HG03103 (cell line): Measurements from ENCODE around the gene ZFP64.
"Not testable (repeated sequence)": the region's sequence is repeated elsewhere in the genome, so short reads cannot be mapped to it uniquely, and the experiment has no call there.

ENCODE experiments used
- ATAC-seq: cut with Tn5 transposase; IDR thresholded peaks from one replicate; pipeline ENCODE4 v1.9.1; 2021; ENCODE audit warnings: low read depth; ENCODE audit not compliant: unreplicated experiment

The ZFP64 gene

DNA sequence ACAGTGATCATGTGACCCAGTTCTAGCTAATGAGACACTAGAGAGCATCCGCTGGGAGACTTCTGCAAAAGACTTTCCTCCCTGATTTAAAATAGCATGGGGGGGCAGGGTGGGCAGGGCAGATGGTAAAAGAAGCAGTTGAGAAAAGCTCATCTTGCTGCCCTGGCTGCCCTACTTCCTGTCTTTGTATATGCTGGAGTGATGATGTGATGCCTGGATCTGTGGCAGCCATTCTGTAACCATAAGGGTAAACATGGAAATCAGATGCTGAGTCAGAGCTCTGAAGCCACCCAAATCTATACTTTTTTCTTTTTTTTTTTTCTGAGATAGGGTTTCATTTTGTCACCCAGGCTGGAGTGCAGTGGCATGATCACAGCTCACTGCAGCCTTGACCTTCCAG lies 25.4 kb downstream of the ZFP64 start:
- ATAC-seq: no peak

DNA sequence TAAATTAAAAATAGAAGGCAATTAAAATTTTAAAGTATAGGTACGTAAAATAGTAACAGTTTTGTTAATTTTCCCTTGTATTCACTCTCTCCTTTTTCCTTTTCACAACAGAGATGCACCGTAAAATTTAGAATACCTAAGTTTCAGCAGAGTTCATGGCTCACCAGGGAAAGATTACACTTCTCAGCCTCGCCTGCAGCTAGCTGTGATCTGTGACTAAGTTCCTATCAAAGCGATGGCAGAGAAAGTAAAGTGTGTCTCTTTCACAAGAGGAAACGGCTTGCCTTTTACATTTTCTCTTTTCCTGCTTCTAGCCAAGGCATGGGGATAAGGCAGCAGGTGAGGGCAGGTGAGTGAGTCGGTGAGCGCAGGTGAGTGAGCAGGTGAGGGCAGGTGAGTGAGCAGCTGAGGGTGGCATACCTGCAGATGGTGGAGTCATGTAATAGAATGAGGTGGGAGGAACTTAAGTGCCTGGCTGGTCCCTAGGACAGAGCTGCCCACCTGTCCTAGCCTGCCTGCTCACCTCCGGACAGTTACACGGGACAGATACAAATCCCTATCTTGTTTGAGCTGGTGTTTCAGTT lies 30.9 kb downstream of the ZFP64 start:
- no peak for ATAC-seq

DNA sequence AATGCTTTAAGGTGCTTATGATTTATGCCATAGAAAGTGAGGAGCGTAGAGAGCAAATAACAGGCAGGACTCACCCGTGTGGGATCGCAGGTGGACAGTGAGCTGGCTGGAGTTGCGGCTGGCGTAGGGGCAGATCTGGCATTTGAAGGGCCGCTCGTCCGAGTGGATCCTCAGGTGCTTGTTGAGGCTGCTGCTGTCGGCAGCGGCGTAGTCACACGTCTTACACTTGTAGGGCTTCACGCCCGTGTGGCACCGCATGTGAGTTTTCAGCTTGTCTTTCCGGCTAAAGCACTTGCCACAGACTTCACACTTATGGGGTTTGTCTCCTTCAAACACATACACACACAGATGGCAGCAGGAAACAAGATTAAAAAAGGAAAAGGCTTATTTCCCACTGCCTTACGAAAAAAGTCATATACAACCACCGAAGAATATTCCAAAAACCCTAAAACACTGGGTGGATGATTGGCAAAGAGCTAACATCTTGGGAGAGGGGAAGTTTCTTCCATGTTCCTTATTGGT lies 31.5 kb downstream of the ZFP64 start:
- no peak for ATAC-seq

DNA sequence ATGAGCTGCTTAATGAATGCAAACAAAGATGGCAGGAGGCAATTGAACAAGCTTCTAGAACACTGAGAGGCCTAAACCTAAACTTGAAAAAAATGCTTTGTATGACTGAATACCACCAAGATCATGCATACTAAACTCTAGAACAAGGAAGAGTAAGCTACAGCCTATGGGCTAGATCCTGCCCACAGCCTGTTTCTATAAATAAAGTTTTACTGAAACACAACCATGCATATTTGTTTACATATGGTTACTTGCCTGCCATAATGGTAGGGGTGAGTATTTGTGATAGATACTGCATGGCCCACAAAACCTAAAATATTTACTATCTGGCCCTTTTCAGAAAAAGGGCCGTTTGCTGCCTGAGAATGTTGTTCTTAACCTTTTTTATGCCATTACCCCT lies 37.0 kb downstream of the ZFP64 start:
- ATAC-seq: no peak

DNA sequence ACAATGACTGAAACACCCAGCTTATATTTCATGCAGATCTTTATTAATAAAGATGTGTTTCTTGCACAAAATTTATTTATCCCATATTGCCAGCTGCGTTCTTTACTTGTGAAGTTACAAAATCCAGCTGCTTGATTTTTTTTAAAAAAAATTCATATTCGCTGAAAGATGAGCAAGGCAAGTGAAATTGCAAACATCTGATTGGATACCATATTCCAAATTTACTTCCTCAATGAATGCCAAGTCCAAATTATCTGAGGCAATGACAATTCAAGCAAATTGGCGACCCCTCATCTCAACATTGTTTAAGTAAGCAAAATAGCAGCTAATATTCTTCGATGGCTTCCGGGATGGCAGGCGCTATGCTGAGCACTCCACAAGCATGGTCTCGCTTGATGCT lies 37.7 kb downstream of the ZFP64 start:
- ATAC-seq: no peak

DNA sequence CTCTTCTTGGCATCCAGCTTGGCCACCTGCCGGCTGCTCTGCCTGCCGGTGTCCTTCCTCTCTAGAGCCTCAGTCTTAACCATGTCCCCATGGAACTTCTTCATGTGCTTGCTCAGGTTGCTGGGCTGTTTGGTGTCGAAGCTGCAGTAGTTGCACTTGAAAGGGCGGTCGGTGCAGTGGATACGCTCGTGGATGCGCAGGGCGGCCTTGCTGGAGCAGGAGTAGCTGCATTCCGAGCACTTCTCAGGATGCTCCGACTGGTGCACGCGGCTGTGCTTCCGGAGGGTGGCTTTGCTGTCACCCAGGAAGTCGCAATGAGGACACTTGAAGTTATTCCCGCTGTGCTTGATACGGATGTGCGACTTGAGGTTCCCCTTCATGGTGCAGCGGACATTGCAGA lies 38.7 kb downstream of the ZFP64 start:
- no peak for ATAC-seq

DNA sequence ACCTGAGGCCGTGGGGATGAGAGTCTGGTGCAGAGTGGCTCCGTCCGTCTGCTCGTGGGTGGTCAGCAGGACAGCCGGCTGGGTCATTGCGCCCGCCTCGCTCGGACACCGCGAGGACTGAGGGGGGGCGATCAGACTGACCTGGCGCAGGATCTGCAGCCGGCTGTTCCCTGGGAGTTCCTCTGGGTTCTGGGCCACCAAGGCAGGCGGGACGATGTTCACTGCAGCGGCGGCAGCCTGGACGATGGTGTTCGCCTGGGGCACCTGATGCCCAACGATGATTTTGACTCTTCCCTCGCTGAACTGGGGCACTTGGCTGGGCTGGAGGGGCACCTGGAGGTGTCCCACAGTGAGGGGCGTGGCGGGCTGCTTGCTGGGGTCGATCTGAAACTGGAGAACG lies 39.2 kb downstream of the ZFP64 start:
- no peak for ATAC-seq

DNA sequence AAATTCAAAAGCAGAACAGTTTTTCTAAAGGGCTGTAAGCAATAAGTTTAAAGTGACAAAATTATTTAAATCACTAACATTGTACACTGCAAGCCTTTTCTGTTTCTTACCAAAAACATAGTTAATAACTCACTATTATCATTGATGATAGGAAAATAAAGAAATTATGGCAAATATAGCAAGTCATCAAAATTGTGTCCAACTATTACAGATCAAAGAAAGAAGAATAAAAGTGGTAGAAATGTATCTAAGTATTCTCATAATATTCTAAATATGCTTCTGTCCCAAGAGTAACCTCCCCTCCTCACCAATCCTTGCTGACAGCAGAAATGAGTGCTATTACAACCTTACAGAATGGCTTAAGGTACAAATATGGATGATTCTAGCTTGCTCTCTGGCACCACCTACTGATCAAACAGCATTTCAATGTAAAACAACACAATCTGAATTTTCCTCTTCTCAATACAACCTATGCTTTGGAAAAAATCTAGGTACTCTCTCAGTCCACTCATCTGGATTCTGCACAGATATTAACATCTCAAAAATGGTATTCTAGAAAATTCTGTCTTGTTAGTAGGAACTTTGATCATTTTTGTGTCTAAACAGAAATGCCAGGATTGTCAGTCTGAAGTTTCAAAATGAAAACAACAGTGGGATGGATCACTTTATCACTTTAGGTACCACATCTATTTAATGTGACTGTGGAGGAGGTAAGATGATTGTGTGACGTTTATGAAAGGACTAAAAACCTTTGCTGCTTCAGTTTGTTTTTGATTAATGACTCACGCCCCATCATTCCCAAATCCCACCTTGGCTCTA lies 40.9 kb downstream of the ZFP64 start:
- no peak for ATAC-seq

DNA sequence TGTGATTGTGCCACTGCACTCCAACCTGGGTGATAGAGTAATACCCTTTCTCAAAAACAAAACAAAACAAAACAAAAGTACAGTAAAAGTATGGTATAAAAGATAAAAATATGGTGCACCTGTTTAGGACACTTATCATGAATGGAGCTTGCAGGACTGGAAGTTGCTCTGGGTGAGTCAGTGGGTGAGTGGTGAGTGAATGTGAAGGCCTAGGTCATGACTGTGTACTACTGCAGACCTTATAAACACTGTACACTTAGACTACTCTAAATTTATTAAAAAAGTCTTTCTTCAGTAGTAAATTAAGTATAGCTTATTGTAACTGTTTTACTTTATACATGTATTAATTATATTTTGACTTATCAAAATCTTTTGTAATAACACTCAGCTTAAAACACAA lies 46.0 kb downstream of the ZFP64 start:
- ATAC-seq: no peak

DNA sequence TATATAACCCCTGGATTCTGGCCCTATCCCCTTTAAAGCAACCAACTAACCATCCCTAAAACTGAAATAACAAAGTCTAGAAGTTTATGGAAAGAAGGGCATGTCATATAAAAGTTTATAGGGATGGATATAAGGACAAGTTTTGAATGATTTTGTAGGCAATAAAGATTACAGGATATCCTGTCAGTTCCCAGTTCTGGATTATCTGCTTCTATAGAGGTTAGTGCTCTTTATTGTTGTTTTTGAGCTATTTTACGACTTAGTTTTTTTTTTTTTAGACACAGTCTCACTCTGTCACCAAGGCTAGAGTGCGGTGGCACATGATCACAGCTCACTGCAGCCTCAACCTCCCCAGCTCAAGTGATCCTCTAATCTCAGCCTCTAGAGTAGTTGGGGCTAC lies 48.3 kb downstream of the ZFP64 start:
- ATAC-seq: no peak

DNA sequence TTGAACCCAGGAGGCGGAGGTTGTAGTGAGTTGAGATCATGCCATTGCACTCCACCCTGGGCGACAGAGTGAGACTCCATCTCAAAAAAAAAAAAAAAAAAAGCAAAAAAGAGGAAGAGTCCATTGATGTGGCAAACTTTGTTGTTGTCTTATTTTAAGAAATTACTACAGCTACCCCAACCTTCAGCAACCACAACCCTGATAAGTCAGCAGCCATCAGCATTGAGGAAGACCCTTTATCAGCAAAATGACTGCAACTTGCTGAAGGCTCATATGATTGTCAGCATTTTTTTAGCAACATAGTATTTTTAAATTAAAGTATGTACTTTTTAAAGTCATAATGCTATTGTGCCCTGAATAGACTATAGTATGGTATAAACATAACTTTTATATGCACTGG lies 48.8 kb downstream of the ZFP64 start:
- no peak for ATAC-seq

DNA sequence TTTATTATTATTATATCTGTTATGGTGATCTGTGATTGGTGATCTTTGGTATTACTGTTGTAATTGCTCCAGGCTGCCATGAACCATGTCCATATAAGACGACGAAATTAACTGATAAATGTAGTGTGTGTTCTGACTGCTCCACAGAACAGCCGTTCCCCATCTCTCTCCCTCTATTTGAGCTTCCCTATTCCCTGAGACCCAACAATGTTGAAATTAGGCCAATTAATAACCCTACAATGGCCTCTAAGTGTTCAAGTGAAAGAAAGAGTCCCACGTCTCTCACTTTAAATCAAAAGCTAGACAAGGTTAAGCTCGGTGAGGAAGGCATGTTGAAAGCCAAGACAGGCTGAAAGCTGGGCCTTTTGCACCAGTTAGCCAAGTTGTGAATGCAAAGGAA lies 51.6 kb downstream of the ZFP64 start:
- no peak for ATAC-seq

DNA sequence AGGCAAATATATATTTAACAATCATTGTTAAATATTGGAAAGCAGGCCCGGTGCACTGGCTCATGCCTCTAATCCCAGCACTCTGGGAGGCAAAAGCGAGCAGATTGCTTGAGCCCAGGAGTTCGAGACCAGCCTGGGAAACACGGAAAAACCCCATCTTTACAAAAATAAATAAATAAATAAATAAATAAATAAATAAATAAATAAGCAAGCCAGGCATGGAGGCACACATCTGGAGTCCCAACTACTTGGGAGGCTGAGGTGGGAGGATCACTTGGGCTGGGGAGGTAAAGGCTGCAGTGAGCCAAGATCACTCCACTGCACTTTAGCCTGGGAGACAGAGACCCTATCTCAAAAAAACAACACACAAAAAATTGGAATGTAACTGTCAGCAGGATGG lies 53.7 kb downstream of the ZFP64 start:
- ATAC-seq: no peak

DNA sequence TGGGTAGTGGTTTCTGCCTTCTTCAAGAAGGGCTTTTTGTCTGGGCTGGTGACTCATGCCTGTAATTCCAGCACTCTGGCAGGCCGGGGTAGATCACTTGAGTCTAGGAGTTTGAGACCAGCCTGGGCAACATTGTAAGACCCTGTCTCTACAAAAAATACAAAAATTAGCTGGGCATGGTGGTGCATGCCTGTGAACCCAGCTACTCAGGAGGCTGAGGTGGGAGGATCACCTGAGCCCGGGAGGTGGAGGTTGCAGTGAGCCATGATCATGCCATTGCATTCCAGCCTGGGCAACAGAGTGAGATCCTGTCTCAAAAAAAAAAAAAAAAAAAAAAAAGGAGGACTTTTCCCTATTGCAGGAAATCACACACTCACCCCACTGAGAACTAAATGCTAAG lies 57.9 kb downstream of the ZFP64 start:
- not testable (repeated sequence) for ATAC-seq

DNA sequence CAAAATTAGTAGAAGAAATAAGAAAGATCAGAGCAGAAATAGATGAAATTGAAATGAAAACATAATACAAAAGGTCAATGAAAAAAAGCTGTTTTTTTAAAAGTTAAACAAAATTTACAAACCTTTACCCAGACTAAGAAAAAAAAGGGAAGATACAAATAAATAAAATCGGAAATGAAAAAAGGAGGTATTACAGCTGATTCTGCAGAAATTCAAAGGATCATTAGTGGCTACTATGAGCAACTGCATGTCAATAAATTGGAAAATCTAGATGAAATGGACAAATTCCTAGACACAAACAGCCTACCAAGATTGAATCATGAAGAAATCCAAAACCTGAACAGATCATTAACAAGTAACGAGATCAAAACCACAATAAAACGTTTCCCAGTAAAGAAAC lies 59.2 kb downstream of the ZFP64 start:
- no peak for ATAC-seq

DNA sequence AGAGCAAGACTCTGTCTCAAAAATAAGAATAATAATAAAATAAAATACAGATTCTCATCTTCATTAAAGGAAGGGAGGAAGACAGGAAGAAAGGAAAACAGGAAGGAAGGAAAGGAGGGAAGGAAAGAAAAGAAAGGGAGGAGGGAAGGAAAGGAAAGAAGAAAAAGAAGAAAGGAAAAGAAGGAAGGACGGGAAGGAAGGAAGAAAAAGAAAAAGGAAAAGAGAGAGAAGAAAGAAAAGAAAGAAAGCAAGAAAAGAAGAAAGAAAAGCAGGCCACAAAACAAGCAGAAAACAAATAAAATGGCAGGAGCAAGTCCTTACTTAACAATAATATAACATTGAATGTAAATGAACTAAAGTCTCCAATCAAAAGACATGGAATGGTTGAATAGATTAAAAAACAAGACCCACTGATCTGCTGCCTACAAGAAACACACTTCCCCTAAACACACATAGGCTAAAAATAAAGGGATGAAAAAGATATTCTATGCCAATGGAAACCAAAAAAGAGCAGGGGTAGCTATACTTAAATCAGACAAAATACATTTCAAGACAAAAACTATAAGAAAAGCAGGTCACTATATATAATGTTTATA lies 60.4 kb downstream of the ZFP64 start:
- ATAC-seq: no peak

DNA sequence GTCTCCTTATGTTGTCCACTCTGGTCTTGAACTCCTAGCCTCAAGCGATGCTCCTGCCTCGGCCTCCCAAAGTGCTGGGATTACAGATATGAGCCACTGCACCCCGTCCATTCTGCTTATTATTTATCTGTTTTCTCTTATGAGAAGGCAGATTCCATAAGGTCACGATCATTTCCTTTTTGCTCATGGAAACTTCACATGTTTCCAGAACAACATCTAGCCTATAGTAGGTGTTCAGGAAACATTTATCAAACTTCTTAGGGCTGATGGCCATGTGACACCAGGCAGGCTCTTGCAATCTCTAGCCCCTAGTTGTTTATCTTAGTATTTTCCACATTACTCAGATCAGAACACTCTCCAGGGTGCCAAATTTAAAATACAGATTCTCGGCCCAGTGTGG lies 61.2 kb downstream of the ZFP64 start:
- ATAC-seq: no peak

DNA sequence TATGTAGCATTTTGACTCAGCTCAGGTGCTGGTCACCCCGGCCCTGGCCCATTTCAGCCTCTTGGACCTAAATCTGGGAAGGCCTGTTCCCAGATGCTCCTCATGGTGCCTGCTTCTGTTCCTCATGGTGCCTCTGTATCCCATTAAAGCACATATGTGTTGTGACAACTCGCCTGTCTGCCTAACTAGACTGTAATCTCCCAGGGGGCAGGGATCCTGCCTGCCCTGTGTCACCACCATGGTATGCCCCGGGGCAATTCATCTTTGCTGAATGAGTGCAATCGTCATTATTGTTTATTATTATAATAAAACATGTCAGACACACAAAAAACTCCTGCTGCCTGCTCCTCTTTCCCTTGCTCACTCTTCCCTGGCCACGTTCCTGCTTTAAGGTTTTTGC lies 62.0 kb downstream of the ZFP64 start:
- ATAC-seq: no peak

DNA sequence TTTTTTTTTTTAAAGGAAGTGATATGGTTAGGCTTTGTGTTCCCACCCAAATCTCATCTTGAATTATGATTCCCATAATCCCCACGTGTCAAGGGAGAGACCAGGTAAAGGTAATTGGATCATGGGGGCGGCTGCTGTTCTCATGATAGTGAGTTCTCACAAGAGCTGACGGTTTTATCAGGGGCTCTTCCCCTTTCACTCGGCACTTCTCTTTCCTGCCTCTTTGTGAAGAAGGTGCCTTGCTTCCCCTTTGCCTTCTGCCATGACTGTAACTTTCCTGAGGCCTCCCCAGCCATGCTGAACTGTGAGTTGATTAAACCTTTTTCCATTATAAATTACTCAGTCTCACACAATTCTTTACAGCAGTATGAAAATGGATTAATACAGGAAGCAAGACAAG lies 64.3 kb downstream of the ZFP64 start:
- no peak for ATAC-seq

DNA sequence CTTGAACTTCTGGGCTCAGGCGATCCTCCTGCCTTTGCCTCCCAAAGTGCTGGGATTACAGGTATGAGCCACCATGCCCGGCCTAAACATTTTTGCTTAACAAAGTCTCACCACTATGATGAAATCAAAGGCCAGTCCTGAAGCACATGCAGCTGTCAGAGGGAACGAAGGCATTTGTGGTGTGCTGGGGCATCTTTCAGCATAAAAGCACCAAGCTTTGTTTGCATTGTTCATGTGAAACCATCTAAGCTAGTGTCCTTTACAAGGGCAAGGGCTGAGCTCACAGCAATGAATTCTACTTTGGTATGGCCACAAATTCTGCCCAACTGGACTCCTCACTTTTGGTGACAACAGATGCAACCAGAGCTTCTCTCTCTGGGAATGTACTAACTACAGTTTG lies 66.8 kb downstream of the ZFP64 start:
- ATAC-seq: no peak

DNA sequence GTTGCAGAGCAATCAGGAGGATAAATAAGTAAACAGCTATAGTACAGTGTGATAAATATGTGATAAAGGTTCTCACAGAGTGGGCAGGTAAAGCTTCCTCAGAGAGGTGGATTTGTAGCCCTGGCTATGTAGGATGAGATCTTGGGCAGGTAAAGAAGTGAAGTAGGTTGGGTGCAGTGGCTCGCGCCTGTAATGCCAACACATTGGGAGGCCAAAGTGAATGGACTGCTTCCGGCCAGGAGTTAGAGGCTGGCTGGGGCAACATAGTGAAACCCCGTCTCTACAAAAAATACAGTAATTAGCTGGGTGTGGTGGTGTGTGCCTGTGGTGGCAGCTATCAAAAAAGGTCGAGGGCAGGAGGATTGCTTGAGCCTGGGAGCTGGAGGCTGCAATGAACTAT lies 72.9 kb downstream of the ZFP64 start:
- no peak for ATAC-seq
